ENCODE results near the gene FAM118A.
"Not testable (repeated sequence)": the region's sequence is repeated elsewhere in the genome, so short reads cannot be mapped to it uniquely, and the experiment has no call there.

The FAM118A gene

GRCh38 chr22:45284705-45285262, 24.9 kb upstream of the FAM118A start, which contains the start of gene UPK3A:
UPK3A (plus strand) TSS chr22:45284949; CDS start chr22:45285014, 65 bp downstream.
- DNase-seq, result no peak

- DNase-seq, result no peak
Measured at GRCh38 chr22:45285263-45286058, 24.3 kb upstream of the FAM118A start.

- DNase-seq, result no peak
Measured at GRCh38 chr22:45286854-45287551, 22.7 kb upstream of the FAM118A start.

GRCh38 chr22:45290410-45290936, 19.3 kb upstream of the FAM118A start:
- DNase-seq, result peak; percentile 47

GRCh38 chr22:45291061-45291930, 18.4 kb upstream of the FAM118A start:
- DNase-seq, result no peak

GRCh38 chr22:45291931-45292290, 17.8 kb upstream of the FAM118A start:
- DNase-seq, result no peak

- DNase-seq, result no peak
Measured at GRCh38 chr22:45292731-45293442, 16.8 kb upstream of the FAM118A start.

GRCh38 chr22:45294030-45294429, 15.7 kb upstream of the FAM118A start:
- no peak for DNase-seq

- not testable (repeated sequence) for DNase-seq
Measured at GRCh38 chr22:45295004-45295403, 14.7 kb upstream of the FAM118A start.

GRCh38 chr22:45295492-45295891, 14.2 kb upstream of the FAM118A start:
- no peak for DNase-seq

GRCh38 chr22:45296628-45297297, 13.0 kb upstream of the FAM118A start:
- no peak for DNase-seq

GRCh38 chr22:45298934-45299505, 10.7 kb upstream of the FAM118A start:
- no peak for DNase-seq

GRCh38 chr22:45302751-45303150, 7.0 kb upstream of the FAM118A start:
- DNase-seq, result no peak

GRCh38 chr22:45303181-45303580, 6.6 kb upstream of the FAM118A start:
- DNase-seq, result no peak

- DNase-seq, result no peak
Measured at GRCh38 chr22:45304971-45305370, 4.8 kb upstream of the FAM118A start.

GRCh38 chr22:45305456-45306075, 4.2 kb upstream of the FAM118A start:
- no peak for DNase-seq

GRCh38 chr22:45306139-45306538, 3.6 kb upstream of the FAM118A start:
- no peak for DNase-seq

- DNase-seq, result no peak
Measured at GRCh38 chr22:45308391-45308956, 1.3 kb upstream of the FAM118A start.

- DNase-seq, result no peak
Measured at GRCh38 chr22:45308957-45309421, 745 bp upstream of the FAM118A start.
